GM21786 (cell line): Measurements from ENCODE around the gene TOX2.

Source experiments
- ATAC-seq: cut with Tn5 transposase; IDR thresholded peaks from one replicate; pipeline ENCODE4 v1.9.1; 2021; ENCODE audit not compliant: unreplicated experiment

The TOX2 gene

GRCh38 chr20:43938932-43939761, 24.5 kb downstream of the TOX2 start:
- ATAC-seq = no peak

GRCh38 chr20:43939762-43940121, 25.1 kb downstream of the TOX2 start:
- ATAC-seq = no peak

GRCh38 chr20:43940518-43941225, 26.0 kb downstream of the TOX2 start:
- no peak for ATAC-seq

GRCh38 chr20:43941476-43942200, 27.0 kb downstream of the TOX2 start:
- ATAC-seq = no peak

- peak; percentile 4 for ATAC-seq
These were observed 27.5 kb downstream of the TOX2 start for GRCh38 chr20:43942201-43942590.

GRCh38 chr20:43942667-43943285, 28.1 kb downstream of the TOX2 start:
- peak; percentile 61 for ATAC-seq

GRCh38 chr20:43943725-43944124, 29.1 kb downstream of the TOX2 start:
- ATAC-seq = no peak

- ATAC-seq = no peak
These were observed 30.1 kb downstream of the TOX2 start for GRCh38 chr20:43944653-43945235.

- ATAC-seq = no peak
These were observed 30.9 kb downstream of the TOX2 start for GRCh38 chr20:43945391-43946205.

- ATAC-seq = no peak
These were observed 31.5 kb downstream of the TOX2 start for GRCh38 chr20:43946206-43946491.

GRCh38 chr20:43946659-43947315, 32.1 kb downstream of the TOX2 start:
- ATAC-seq = no peak

- ATAC-seq = no peak
These were observed 32.7 kb downstream of the TOX2 start for GRCh38 chr20:43947316-43947710.

GRCh38 chr20:43948455-43948854, 33.8 kb downstream of the TOX2 start:
- ATAC-seq = no peak

GRCh38 chr20:43949248-43949647, 34.6 kb downstream of the TOX2 start:
- no peak for ATAC-seq

GRCh38 chr20:43949741-43950618, 35.3 kb downstream of the TOX2 start:
- peak; percentile 55 for ATAC-seq

- no peak for ATAC-seq
These were observed 39.4 kb downstream of the TOX2 start for GRCh38 chr20:43953919-43954592.

- ATAC-seq = no peak
These were observed 40.0 kb downstream of the TOX2 start for GRCh38 chr20:43954704-43955061.

GRCh38 chr20:43955062-43955749, 40.6 kb downstream of the TOX2 start:
- peak; percentile 74 for ATAC-seq
